Measurements from ENCODE around the gene HS6ST2.

Gene HS6ST2

DNA sequence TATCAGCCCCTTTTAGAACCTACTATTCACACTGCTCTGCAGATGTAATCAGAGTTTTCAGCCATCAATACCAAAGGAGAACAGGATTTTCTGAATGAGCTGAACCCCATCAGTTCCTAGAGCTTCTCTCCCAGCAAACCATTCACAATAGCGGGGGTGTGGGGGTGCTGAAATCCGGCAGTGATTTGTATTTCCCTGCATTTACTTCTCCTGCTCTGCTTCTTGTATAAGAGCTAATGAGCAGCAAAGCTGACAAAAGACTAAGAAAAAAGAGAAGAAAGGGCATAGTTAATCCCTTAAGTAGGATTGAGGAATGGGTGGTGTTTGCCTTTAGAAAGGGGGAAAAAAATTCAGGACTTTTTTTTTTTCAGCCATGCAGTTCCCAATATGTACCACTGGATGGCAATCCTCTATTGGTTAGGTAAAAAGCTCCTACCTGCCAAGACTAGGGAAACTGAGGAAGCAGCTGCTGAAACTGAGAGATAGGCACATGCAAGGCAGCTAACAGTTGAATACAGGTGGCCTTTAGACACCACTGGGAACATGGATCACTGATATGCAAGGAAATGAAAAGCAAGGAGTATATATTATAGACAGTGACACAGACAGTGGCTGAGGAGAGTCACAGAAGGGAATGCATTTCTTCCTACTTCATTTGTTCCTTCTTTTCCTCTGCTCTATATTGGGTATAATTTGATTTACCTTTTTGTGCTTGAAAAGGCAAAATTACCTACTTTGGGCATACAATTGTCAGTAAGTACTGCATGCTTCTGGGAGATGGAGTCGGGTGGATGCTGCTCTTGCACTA lies 217.9 kb downstream of the HS6ST2 start:
- DNase-seq (ENCODE audit: low read depth), result no peak
- peak; percentile 52 for TF ChIP-seq CTCF (IDR thresholded peaks at IDR 0.05; ENCODE audit: control insufficient read depth, insufficient read depth, low read depth, low read length, missing control alignments)
- no peak overlapping the region for H3K4me3 ChIP-seq (ENCODE audit: control insufficient read depth, low read depth, low read length)

GRCh38 chrX:132738951-132739350 lies 219.5 kb downstream of the HS6ST2 start:
- no peak overlapping the region for H3K4me3 ChIP-seq (ENCODE audit: control insufficient read depth, low read depth, low read length)
- no peak for TF ChIP-seq CTCF (IDR thresholded peaks at IDR 0.05; ENCODE audit: control insufficient read depth, insufficient read depth, low read depth, low read length, missing control alignments)
- DNase-seq (ENCODE audit: low read depth), result no peak

- no peak for DNase-seq (ENCODE audit: low read depth)
- no peak for TF ChIP-seq CTCF (IDR thresholded peaks at IDR 0.05; ENCODE audit: control insufficient read depth, insufficient read depth, low read depth, low read length, missing control alignments)
- H3K4me3 ChIP-seq (ENCODE audit: control insufficient read depth, low read depth, low read length), result no peak overlapping the region
Observed at GRCh38 chrX:132737743-132738142, 220.7 kb downstream of the HS6ST2 start.

GRCh38 chrX:132732236-132732635 lies 226.2 kb downstream of the HS6ST2 start:
- TF ChIP-seq CTCF (IDR thresholded peaks at IDR 0.05; ENCODE audit: control insufficient read depth, insufficient read depth, low read depth, low read length, missing control alignments), result no peak
- no peak overlapping the region for H3K4me3 ChIP-seq (ENCODE audit: control insufficient read depth, low read depth, low read length)
- no peak for DNase-seq (ENCODE audit: low read depth)

GRCh38 chrX:132730726-132731125 lies 227.7 kb downstream of the HS6ST2 start:
- DNase-seq (ENCODE audit: low read depth), result no peak
- no peak overlapping the region for H3K4me3 ChIP-seq (ENCODE audit: control insufficient read depth, low read depth, low read length)
- TF ChIP-seq CTCF (IDR thresholded peaks at IDR 0.05; ENCODE audit: control insufficient read depth, insufficient read depth, low read depth, low read length, missing control alignments), result no peak

DNA sequence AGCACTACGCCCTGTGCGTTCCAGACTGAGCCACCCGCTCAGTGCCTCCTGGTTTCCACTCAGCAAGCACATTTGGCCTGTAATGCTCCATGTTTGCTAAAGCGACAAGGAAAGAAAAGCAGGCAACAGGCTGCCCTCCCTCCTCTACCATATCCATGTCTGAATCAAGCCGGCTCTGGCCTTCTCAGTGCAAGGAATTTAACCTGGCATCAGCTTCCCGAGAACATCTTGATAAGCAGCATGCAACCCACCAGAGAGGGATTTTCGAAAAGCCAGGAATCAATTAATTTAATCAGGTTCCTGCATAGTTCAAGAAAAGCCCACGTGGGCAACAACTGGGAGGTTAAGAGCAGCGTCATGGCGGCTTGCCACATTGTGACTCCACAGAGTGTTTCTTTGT lies 228.2 kb downstream of the HS6ST2 start:
- TF ChIP-seq CTCF (IDR thresholded peaks at IDR 0.05; ENCODE audit: control insufficient read depth, insufficient read depth, low read depth, low read length, missing control alignments), result no peak
- no peak for DNase-seq (ENCODE audit: low read depth)
- H3K4me3 ChIP-seq (ENCODE audit: control insufficient read depth, low read depth, low read length), result no peak overlapping the region
